Pancreas (tissue), 10 donors: ENCODE results near the gene HDAC2. TPM values are rescaled to one million over a fixed set of nuclear protein-coding genes. Genes with fewer than 3 reads are reported as not detected.

Experiments used
- ATAC-seq, 4 donors: fragments of 200-7000 bp; cut with Tn5 transposase; one replicate each; pipeline versions ENCODE4 v1.8.0 to v1.9.1; 2020; ENCODE audit warnings: mild to moderate bottlenecking in 4 of 4, moderate library complexity in 4 of 4
- DNase-seq, 6 donors: peaks; one replicate each; pipeline ENCODE4 v3.0.0-alpha.2; 2020
- FAIRE-seq: peaks from 2 replicates; lab custom pipeline; 2012; peaks lifted over from hg19 to GRCh38; lab: Jason Lieb, UNC
- H3K27ac ChIP-seq, 4 donors: fragments of 200-600 bp; sonication (generic); 1 replicate in 3 of 4; 2 replicates in 1 of 4; pipeline versions ENCODE4 v1.5.0 to v1.8.0; 2020
- H3K27me3 ChIP-seq, 4 donors: fragments of 200-600 bp; one replicate each; pipeline ENCODE4 v1.8.0; 2021
- H3K36me3 ChIP-seq, 3 donors: fragments of 200-600 bp; sonication (generic) in 1 of 3; one replicate each; pipeline versions ENCODE4 v1.5.0 to v1.8.0; 2020 to 2021
- H3K4me1 ChIP-seq, 3 donors: fragments of 200-600 bp; one replicate each; pipeline ENCODE4 v1.8.0; 2021
- H3K4me3 ChIP-seq, 4 donors: fragments of 200-600 bp; sonication (generic) in 2 of 4; one replicate each; pipeline versions ENCODE4 v1.5.0 to v1.8.0; 2020 to 2021
- H3K9me3 ChIP-seq, 4 donors: fragments of 200-600 bp; one replicate each; pipeline ENCODE4 v1.8.0; 2021
- CTCF ChIP-seq, 4 donors: fragments of 200-600 bp; sonication (generic) in 3 of 4; IDR thresholded peaks; one replicate each; pipeline versions ENCODE4 v1.5.0 to v1.8.0; 2021; ENCODE audit warnings: antibody characterized with exemption in 4 of 4
- WGBS, 2 donors: extraction: QIAGEN DNeasy Blood & Tissue Kit; methylation state at CpG; one replicate each; pipeline ENCODE4 v1.1.7; 2013; 5-methylcytosine and 5-hydroxymethylcytosine counted together
- intact Hi-C, 3 donors: fragments of 100-400 bp; cut with DNase I; formaldehyde crosslinking; loops; one replicate each; pipeline versions ENCODE4 v1.11.1 to v1.14.2; 2022
- polyA plus RNA-seq, 2 donors: library from polyadenylated mRNA; stranded (reverse); fragments of 200-250 nt; gene quantifications; one replicate each; pipeline ENCODE4 v1.2.3, GENCODE V29; 2013
- total RNA-seq, 6 donors: library from RNA; stranded (reverse); fragmentation: NEBNext Ultra II Directional in 4 of 6; extraction: Animal tissue kit (Norgen Biotek cat#: 25700) in 4 of 6; gene quantifications; one replicate each; pipeline versions ENCODE4 v1.2.1 to v1.2.4, GENCODE V29; 2021 to 2023
- donor health status: healthy with polysubstance abuse.
- donor health status: DM: no; HTN: no; CAD: no; lungs with moderate emphysema.
- donor health status: DM: no; HTN: no; CAD: no.
- donor health status: control.
- donor health status: control.
- donor health status: Bipolar disorder and iron deficiency.
- donor health status: DM: yes; HTN: yes; CAD: no.
- donor health status: DM: no; HTN: no; CAD: no.
- donor health status: DM: no; HTN: no; CAD: no.
- donor health status: DM: yes; HTN: yes; CAD: no.

HDAC2 gene
- total and polyA plus RNA-seq, 8 donors, result 23.6 to 48.9 (median 32.2) TPM

GRCh38 chr6:113908801-113909200 lies 62.1 kb downstream of the HDAC2 start:
- H3K27me3 ChIP-seq, result no peaks in the 10 kb centered on the region
- no peaks in the 10 kb centered on the region for H3K36me3 ChIP-seq
- H3K4me3 ChIP-seq, result no peak overlapping the region
- no peaks in the 10 kb centered on the region for H3K4me1 ChIP-seq
- no peak overlapping the region for H3K27ac ChIP-seq
- no peaks in the 10 kb centered on the region for H3K9me3 ChIP-seq
- 46 to 59% methylated on average over 3 of the region's 3 CpGs for WGBS, 2 donors
- TF ChIP-seq CTCF (IDR thresholded peaks at IDR 0.05), result no peak
- DNase-seq (no peak), ATAC-seq (no peak), FAIRE-seq (no peak)
- intact Hi-C loops, result no loop called here

- Histone ChIP-seq H3K4me3 (no peak overlapping the region), H3K36me3 (no peaks in the 10 kb centered on the region), H3K9me3 (no peaks in the 10 kb centered on the region), H3K4me1 (no peaks in the 10 kb centered on the region), H3K27ac (no peak overlapping the region), H3K27me3 (no peaks in the 10 kb centered on the region)
- DNase-seq, result no peak
- intact Hi-C loops, result no loop called here
- ATAC-seq, result no peak
- 76 to 83% methylated on average over 6 of the region's 6 CpGs for WGBS, 2 donors
- FAIRE-seq, result no peak
- TF ChIP-seq CTCF (IDR thresholded peaks at IDR 0.05), result no peak
Measured at GRCh38 chr6:113907102-113907815, 63.7 kb downstream of the HDAC2 start.

GRCh38 chr6:113903666-113904330 lies 67.2 kb downstream of the HDAC2 start:
- no peaks in the 10 kb centered on the region for H3K27me3 ChIP-seq
- no peaks in the 10 kb centered on the region for H3K36me3 ChIP-seq
- no peak for FAIRE-seq
- H3K4me3 ChIP-seq, result no peak overlapping the region
- WGBS, 2 donors, result 24 to 26% methylated on average over 9 of the region's 9 CpGs
- DNase-seq, result peak in 3 of 6 donors; percentile 14 to 55 (median 31)
- no peaks in the 10 kb centered on the region for H3K4me1 ChIP-seq
- TF ChIP-seq CTCF (IDR thresholded peaks at IDR 0.05), result no peak
- no peaks in the 10 kb centered on the region for H3K9me3 ChIP-seq
- no peak overlapping the region for H3K27ac ChIP-seq
- peak; percentile 53 to 87 (median 84) for ATAC-seq
- intact Hi-C loops, result no loop called here

GRCh38 chr6:113901482-113901881 lies 69.5 kb downstream of the HDAC2 start:
- intact Hi-C loops, result no loop called here
- FAIRE-seq, result no peak

More at GRCh38 chr6:113901482-113901881, 69.5 kb downstream of the HDAC2 start:
- Histone ChIP-seq H3K27me3 (no peaks in the 10 kb centered on the region), H3K27ac (no peak overlapping the region), H3K4me3 (no peak overlapping the region), H3K36me3 (no peaks in the 10 kb centered on the region), H3K4me1 (no peaks in the 10 kb centered on the region), H3K9me3 (no peaks in the 10 kb centered on the region)
- ATAC-seq (no peak), DNase-seq (no peak)
- TF ChIP-seq CTCF (IDR thresholded peaks at IDR 0.05), result no peak
- WGBS, 2 donors, result 90 to 93% methylated on average over 2 of the region's 2 CpGs
